Esophagus (tissue), 2 donors: ENCODE results near the gene RARB. TPM values are rescaled to one million over a fixed set of nuclear protein-coding genes. Genes with fewer than 3 reads are reported as not detected.
A peak's percentile ranks its signal among the peaks of the same experiment; 100 is the strongest.

ENCODE experiments used
- H3K27ac ChIP-seq, 2 donors: one replicate each; pipeline ENCODE4 v1.5.1; 2013; ENCODE audit warnings: low read depth in 2 of 2, mild to moderate bottlenecking in 2 of 2, inconsistent platforms in 1 of 2, low read length in 1 of 2, moderate library complexity in 1 of 2
- H3K27me3 ChIP-seq, 2 donors: one replicate each; pipeline ENCODE4 v1.6.1; 2013; ENCODE audit warnings: low read length in 2 of 2, control low read depth in 1 of 2, mild to moderate bottlenecking in 1 of 2; ENCODE audit not compliant: insufficient read depth in 2 of 2, control insufficient read depth in 1 of 2
- H3K36me3 ChIP-seq, 2 donors: one replicate each; pipeline ENCODE4 v1.6.1; 2013; ENCODE audit warnings: low read length in 1 of 2; ENCODE audit not compliant: control insufficient read depth in 2 of 2, insufficient read depth in 2 of 2
- H3K4me1 ChIP-seq, 2 donors: one replicate each; pipeline ENCODE4 v1.6.1; 2013; ENCODE audit warnings: low read length in 1 of 2; ENCODE audit not compliant: control insufficient read depth in 2 of 2, insufficient read depth in 2 of 2
- H3K4me3 ChIP-seq, 2 donors: one replicate each; pipeline ENCODE4 v1.5.1; 2013; ENCODE audit warnings: low read length in 2 of 2, mild to moderate bottlenecking in 2 of 2, low read depth in 1 of 2, moderate library complexity in 1 of 2
- H3K9me3 ChIP-seq, 2 donors: one replicate each; pipeline ENCODE4 v1.6.1; 2013; ENCODE audit warnings: mild to moderate bottlenecking in 2 of 2, low read depth in 1 of 2, low read length in 1 of 2, moderate library complexity in 1 of 2; ENCODE audit not compliant: control insufficient read depth in 2 of 2, insufficient read depth in 1 of 2
- WGBS, 2 donors: extraction: QIAGEN DNeasy Blood & Tissue Kit; methylation state at CpG; one replicate each; pipeline ENCODE4 v1.1.7; 2013; 5-methylcytosine and 5-hydroxymethylcytosine counted together
- polyA plus RNA-seq, 2 donors: library from polyadenylated mRNA; stranded (reverse); fragments of 200-250 nt; gene quantifications; one replicate each; pipeline ENCODE4 v1.2.3, GENCODE V29; 2013
- donor health status: healthy with polysubstance abuse.
- donor health status: Bipolar disorder and iron deficiency.

RARB gene
- polyA plus RNA-seq: 1 to 10 TPM; 1.6 to 2.2 TPM

GRCh38 chr3:25427942-25428788 lies at the start of gene RARB:
TSS of gene RARB (plus strand) at chr3:25428263. CDS start at chr3:25428732, 469 bp downstream.
- Histone ChIP-seq H3K4me3 (peak within 1 kb of the TSS; percentile 59 to 92), H3K9me3 (no peaks in the 10 kb centered on the region), H3K27ac (peak within 1 kb of the TSS; percentile 91 to 99), H3K27me3 (no peaks in the 10 kb centered on the region), H3K36me3 (no peaks in the 10 kb centered on the region), H3K4me1 (peaks cover 4% of the 10 kb centered on the region in 2 donors)
- WGBS, 2 donors: 1% methylated on average over 27 of the region's 27 CpGs

GRCh38 chr3:25378786-25379311 lies 49.2 kb upstream of the RARB start:
- no peaks in the 10 kb centered on the region for H3K9me3 ChIP-seq
- H3K4me1 ChIP-seq: no peaks in the 10 kb centered on the region
- H3K4me3 ChIP-seq: no peak overlapping the region
- no peaks in the 10 kb centered on the region for H3K36me3 ChIP-seq
- WGBS, 2 donors: 72 to 90% methylated on average over 2 of the region's 2 CpGs
- H3K27me3 ChIP-seq: no peaks in the 10 kb centered on the region
- no peak overlapping the region for H3K27ac ChIP-seq

- Histone ChIP-seq H3K36me3 (no peaks in the 10 kb centered on the region), H3K27me3 (no peaks in the 10 kb centered on the region), H3K9me3 (no peaks in the 10 kb centered on the region), H3K27ac (no peak overlapping the region), H3K4me1 (no peaks in the 10 kb centered on the region), H3K4me3 (no peak overlapping the region)
- WGBS, 2 donors: 64 to 70% methylated on average over 9 of the region's 9 CpGs
Observed at GRCh38 chr3:25380222-25380739, 47.8 kb upstream of the RARB start.

- Histone ChIP-seq H3K27ac (no peak overlapping the region), H3K36me3 (no peaks in the 10 kb centered on the region), H3K27me3 (no peaks in the 10 kb centered on the region), H3K4me3 (no peak overlapping the region), H3K9me3 (no peaks in the 10 kb centered on the region), H3K4me1 (no peaks in the 10 kb centered on the region)
- WGBS, 2 donors: 77 to 78% methylated on average over 3 of the region's 3 CpGs
Observed at GRCh38 chr3:25381083-25381482, 47.0 kb upstream of the RARB start.

GRCh38 chr3:25384471-25384870 lies 43.6 kb upstream of the RARB start:
- H3K27ac ChIP-seq: no peak overlapping the region
- H3K4me3 ChIP-seq: no peak overlapping the region
- no peaks in the 10 kb centered on the region for H3K9me3 ChIP-seq
- no peaks in the 10 kb centered on the region for H3K4me1 ChIP-seq
- WGBS, 2 donors: 74 to 77% methylated on average over 3 of the region's 3 CpGs
- no peaks in the 10 kb centered on the region for H3K36me3 ChIP-seq
- no peaks in the 10 kb centered on the region for H3K27me3 ChIP-seq

- peak overlapping the region in 1 of 2 donors; percentile 42 for H3K27ac ChIP-seq
- H3K4me1 ChIP-seq: no peaks in the 10 kb centered on the region
- no peaks in the 10 kb centered on the region for H3K27me3 ChIP-seq
- H3K36me3 ChIP-seq: no peaks in the 10 kb centered on the region
- no peaks in the 10 kb centered on the region for H3K9me3 ChIP-seq
- 56 to 69% methylated on average over 9 of the region's 9 CpGs for WGBS, 2 donors
- H3K4me3 ChIP-seq: no peak overlapping the region
Observed at GRCh38 chr3:25385807-25386460, 42.1 kb upstream of the RARB start.

- no peaks in the 10 kb centered on the region for H3K27me3 ChIP-seq
- no peaks in the 10 kb centered on the region for H3K4me1 ChIP-seq
- 85 to 92% methylated on average over 4 of the region's 4 CpGs for WGBS, 2 donors
- H3K4me3 ChIP-seq: no peak overlapping the region
- no peak overlapping the region for H3K27ac ChIP-seq
- H3K36me3 ChIP-seq: no peaks in the 10 kb centered on the region
- no peaks in the 10 kb centered on the region for H3K9me3 ChIP-seq
Observed at GRCh38 chr3:25386686-25387255, 41.3 kb upstream of the RARB start.

DNA sequence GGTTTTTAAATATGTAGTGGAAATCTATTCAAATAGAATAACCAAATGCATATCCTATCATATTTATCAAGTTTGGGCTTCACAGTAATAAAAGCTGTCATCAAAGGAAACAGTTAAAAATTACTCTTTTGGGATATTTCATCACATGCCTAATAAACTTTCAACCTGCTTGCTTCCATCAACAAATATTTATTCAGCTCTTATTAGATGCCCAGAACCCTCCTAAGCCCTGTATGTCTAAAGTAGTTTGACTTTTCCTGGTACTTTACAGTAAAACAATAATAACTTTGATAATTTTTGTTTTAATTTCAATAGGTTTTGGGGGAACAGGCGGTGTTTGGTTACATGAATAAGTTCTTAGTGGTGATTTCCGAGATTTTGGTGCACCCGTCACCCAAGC lies 37.5 kb upstream of the RARB start:
- WGBS, 2 donors: 94 to 95% methylated on average over 3 of the region's 3 CpGs
- no peak overlapping the region for H3K4me3 ChIP-seq

DNA sequence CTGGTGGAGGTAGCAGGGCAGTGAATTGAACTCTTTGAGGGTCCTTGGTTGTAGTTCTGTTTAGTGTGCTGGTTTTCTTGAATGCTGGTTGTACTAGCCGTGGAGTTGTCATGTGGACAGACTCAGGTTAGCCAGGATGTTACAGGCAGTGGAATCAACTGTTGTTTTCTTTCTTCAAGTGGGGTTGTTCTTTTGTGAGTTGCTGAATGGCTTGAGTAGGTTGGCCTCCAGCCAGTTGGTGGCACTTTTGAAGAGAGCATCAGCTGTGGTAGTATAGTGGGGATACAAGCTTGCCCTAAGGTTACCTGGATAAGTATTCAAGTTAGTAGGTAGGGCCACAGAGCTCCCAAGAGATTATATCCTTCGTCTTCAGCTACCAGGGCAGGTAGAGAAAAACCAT lies 31.8 kb upstream of the RARB start:
- Histone ChIP-seq H3K27ac (peak overlapping the region; percentile 22 to 48), H3K9me3 (no peaks in the 10 kb centered on the region), H3K4me3 (no peak overlapping the region), H3K4me1 (no peaks in the 10 kb centered on the region), H3K27me3 (no peaks in the 10 kb centered on the region), H3K36me3 (no peaks in the 10 kb centered on the region)
- WGBS, 2 donors: 78 to 80% methylated on average over 2 of the region's 2 CpGs

More for the DNA sequence above, 37.5 kb upstream of the RARB start:
- Histone ChIP-seq H3K9me3 (no peaks in the 10 kb centered on the region), H3K4me1 (no peaks in the 10 kb centered on the region), H3K36me3 (no peaks in the 10 kb centered on the region), H3K27me3 (no peaks in the 10 kb centered on the region), H3K27ac (no peak overlapping the region)
